DMS53 treated with DMSO at 0.1 percent for 48 hours (cell line): ENCODE results near the gene RRM1.
A peak's percentile ranks its signal among the peaks of the same experiment; 100 is the strongest.
"Not testable (repeated sequence)": the region's sequence is repeated elsewhere in the genome, so short reads cannot be mapped to it uniquely, and the experiment has no call there.

Source experiments
- DNase-seq: peaks from one replicate; lab custom pipeline; 2025; ENCODE audit not compliant: unreplicated experiment; lab: John Stamatoyannopoulos, UW

RRM1 gene

DNA sequence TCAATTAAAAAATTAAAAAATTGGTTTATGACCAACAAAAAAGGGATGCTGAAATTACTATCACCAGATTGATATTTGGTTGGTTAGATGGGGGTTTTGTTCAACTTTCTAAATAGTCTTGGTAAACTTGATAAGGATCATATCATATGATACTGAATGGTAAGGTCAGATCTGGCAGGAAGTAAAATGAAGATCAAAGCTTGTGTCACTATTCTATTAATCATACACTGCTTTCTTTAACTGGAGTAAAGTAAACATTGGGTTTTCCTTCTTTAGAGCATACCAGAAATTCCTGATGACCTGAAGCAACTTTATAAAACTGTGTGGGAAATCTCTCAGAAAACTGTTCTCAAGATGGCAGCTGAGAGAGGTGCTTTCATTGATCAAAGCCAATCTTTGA is 40.2 kb downstream of the RRM1 start:
- DNase-seq: no peak

DNA sequence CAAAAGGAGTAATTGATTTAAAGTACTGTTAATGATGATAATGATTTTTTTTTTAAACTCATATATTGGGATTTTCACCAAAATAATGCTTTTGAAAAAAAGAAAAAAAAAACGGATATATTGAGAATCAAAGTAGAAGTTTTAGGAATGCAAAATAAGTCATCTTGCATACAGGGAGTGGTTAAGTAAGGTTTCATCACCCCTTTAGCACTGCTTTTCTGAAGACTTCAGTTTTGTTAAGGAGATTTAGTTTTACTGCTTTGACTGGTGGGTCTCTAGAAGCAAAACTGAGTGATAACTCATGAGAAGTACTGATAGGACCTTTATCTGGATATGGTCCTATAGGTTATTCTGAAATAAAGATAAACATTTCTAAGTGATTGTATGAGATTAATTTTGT is 43.9 kb downstream of the RRM1 start:
- no peak for DNase-seq

DNA sequence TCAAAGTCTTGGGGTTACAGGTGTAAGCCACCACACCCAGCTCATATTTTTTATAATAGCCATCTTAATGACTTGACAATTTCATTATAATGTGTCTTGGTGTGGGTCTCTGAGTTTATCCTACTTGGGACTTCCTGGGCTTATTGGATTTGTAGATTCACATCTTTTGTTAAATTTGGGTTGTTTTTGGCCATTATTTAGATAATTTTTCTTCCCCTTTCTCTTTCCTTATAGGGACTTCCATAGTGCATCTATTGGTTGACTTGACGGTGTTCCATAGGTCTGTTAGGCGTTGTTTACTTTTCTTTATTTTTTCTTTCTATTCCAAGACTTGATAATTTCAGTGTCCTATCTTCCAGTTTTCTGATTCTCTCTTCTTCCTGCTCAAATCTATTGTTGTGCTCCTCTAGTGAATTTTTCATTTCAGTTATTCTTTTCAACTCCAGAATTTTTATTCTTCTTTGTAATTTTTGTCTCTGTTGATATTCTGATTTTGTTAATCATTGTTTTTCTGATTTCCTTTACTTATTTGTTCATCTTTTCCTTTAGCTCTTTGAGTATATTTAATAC is 45.6 kb downstream of the RRM1 start:
- no peak for DNase-seq

- no peak for DNase-seq
Observed at GRCh38 chr11:4146070-4146771, 51.6 kb downstream of the RRM1 start.

DNA sequence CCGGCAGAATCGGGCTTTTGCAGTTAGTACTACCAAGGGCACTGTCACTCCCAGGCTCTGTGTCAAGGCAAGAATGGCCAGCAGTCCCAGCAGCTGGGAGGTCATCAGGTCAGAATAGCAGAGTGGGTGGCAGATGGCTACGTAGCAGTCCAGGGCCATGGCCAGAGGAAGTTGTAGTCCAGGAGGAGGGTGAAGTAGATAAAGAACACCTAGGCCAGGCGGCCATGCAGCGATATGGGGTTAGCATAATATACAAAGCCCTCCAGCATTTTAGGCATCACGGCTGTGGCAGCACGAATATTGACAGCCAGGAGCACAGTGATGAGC is 52.1 kb downstream of the RRM1 start:
- DNase-seq: no peak

- no peak for DNase-seq
Observed at GRCh38 chr11:4154503-4154902, 59.9 kb downstream of the RRM1 start.

GRCh38 chr11:4156571-4156970 is 62.0 kb downstream of the RRM1 start:
- DNase-seq: no peak

DNA sequence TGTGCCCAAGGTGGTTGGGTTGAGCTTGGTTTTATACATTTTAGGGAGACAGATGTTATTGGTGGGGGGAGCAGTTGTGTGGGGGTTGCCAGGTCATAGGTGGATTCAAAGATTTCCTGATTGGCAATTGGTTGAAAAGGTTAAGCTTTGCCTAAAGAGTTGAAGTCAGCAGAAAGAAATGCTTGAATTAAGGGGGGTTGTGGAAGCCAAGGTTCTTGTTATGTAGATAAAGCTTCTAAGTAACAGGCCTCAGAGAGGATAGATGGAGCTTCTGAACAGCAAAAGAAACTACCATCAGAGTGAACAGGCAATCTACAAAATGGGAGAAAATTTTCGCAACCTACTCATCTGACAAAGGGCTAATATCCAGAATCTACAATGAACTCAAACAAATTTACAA is 64.2 kb downstream of the RRM1 start:
- not testable (repeated sequence) for DNase-seq

- no peak for DNase-seq
Observed at GRCh38 chr11:4161305-4161704, 66.7 kb downstream of the RRM1 start.

- DNase-seq: no peak
Observed at GRCh38 chr11:4164884-4165590, 70.4 kb downstream of the RRM1 start.

DNA sequence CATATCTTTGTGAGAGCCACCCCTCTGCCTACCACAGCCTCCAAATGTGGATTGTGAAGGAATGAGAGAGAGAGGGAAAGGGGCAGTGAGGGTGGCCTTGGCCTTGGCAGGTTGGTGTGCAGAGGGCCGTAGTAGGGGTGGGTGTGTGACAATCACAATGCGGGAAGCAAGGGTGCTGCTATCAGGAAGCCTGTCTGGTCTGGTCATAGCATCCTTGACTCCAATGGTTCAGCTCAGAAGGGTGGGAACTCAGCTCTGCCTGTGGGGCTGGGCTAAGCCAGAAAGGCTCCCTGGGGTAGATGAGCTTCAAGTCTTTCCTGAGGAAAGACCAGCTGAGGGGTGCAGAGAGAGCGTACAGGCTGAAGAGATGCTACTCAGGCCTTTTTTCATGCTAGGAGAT is 72.7 kb downstream of the RRM1 start:
- DNase-seq: no peak

- DNase-seq: no peak
Observed at GRCh38 chr11:4167758-4168157, 73.2 kb downstream of the RRM1 start.

GRCh38 chr11:4175620-4176350 is 81.2 kb downstream of the RRM1 start:
- DNase-seq: not testable (repeated sequence)

DNA sequence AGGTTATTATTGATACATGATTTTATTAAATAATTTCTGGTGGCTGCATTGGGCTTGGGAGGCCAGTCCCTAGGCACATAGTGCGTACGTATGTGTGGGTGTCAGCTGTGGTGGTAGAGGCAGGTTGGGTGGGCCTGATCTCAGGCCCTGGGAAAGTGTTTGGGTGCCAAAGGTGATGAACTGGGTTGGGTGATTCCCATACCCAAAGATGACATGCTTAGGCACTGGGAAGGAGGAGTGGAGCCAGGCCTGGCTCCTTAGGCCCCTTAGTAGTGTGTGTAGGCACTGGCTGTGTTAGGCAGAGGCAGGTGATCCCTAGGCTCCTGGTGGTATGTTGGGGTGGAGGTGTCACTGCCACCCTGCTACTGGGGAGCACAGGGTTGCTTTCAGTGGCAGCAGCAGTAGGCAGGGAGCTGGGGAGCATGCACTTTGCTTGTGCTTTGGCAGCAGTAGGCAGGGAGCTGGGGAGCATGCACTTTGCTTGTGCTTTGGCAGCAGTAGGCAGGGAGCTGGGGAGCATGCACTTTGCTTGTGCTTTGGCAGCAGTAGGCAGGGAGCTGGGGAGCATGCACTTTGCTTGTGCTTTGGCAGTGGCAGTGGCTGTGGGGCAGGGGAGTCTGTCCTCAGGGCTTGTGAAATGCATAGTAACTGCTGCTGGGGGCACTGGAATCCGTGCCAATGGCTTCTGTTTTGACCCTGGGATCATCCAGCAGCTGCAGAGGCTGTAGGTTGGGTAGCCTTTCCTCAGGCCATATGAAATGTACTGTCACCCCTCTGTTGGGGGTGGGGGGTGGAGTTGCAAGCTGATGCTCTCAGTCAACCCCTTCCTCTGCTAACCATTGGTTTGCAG is 84.4 kb downstream of the RRM1 start:
- DNase-seq: no peak

DNA sequence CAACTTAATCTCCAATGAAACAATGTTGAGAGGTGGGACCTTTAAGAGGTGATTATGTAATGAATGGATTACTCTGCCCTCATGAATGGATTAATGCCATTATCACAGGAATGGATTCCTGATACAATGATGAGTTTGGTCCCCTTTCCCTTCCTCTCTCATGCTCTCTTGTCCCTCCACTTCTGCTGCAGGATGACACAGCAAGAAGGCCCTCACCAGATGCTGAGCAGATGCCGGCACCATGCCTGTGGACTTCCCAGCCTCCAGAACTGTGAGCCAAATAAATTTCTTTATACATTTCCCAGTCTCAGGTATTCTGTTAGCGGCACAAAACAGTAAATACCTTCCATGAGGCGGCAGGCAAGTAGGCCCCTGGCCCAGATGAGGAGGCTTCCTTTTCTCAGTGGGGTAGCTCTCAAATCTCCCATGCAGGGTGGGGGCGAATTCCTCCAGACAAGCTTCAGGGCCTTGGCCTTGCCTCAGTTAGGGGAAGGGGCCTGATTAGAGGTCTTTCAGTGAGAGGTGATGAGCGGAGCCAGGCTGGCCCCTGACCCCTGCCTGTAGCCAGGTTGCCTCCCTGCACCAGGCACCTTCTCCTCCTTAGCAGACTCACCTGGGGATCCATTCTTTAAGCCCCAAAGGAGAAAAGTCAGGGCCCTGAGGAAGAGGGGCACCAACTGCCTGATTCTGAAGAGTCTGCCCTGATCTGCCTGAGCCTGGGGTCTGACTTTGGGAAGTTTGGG is 86.0 kb downstream of the RRM1 start:
- no peak for DNase-seq

GRCh38 chr11:4181782-4182721 is 87.5 kb downstream of the RRM1 start:
- DNase-seq: peak; percentile 67

GRCh38 chr11:4183410-4184057 is 88.9 kb downstream of the RRM1 start:
- no peak for DNase-seq

DNA sequence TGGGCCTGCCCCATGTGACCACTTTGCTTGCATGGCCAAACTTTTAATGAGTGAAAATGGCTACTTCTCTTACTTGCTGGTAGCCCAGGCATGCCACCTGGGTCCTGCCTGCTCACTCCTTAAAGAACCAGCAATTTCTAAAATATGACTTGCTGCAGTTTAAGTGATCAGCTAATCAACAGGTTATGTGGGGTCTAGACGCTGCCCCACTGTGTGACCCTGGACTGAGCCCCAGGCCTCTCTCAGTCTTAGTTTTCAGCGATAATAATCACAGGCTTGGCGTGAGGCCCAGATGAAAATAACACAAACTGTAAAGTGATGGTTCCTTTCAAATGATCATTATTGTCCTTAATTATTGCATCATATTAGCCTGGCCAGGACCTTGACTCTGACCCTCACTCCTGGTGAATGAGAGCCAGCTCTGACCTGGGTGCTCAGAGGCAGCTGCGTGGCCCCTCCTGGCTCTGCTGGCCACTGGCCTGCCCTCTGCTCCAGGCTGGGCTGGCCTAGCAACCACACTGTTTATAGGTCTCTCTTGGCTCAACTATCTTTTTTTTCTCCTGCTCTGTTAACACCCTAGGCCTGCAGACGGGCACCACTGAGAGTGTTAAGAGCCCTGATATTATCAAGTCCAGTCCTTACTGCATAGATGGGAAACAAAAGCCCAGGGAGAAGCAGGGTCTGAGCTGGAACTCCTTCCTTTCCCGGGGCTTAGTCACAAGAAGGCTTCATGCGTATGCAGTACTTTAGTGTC is 89.7 kb downstream of the RRM1 start:
- DNase-seq: no peak
